GM15510 (cell line): ENCODE results near the gene RPL39L.

Experiments
- POLR2A ChIP-seq: IDR thresholded peaks from 3 replicates; pipeline ENCODE4 v1.6.1; 2011; ENCODE audit warnings: borderline replicate concordance; ENCODE audit not compliant: insufficient read length; ENCODE audit errors: extremely low read depth

Gene RPL39L

GRCh38 chr3:187085021-187085666, 54.2 kb downstream of the RPL39L start:
- no peak for TF ChIP-seq POLR2A

- TF ChIP-seq POLR2A = no peak
Measured at GRCh38 chr3:187084580-187084979, 54.7 kb downstream of the RPL39L start.

- no peak for TF ChIP-seq POLR2A
Measured at GRCh38 chr3:187084126-187084525, 55.2 kb downstream of the RPL39L start.

- TF ChIP-seq POLR2A = no peak
Measured at GRCh38 chr3:187082758-187083375, 56.4 kb downstream of the RPL39L start.

- no peak for TF ChIP-seq POLR2A
Measured at GRCh38 chr3:187080799-187081450, 58.4 kb downstream of the RPL39L start.

- peak; percentile 26 for TF ChIP-seq POLR2A
Measured at GRCh38 chr3:187079090-187080022, 59.9 kb downstream of the RPL39L start.

- TF ChIP-seq POLR2A = no peak
Measured at GRCh38 chr3:187077537-187077936, 61.8 kb downstream of the RPL39L start.

- no peak for TF ChIP-seq POLR2A
Measured at GRCh38 chr3:187077085-187077484, 62.2 kb downstream of the RPL39L start.

- TF ChIP-seq POLR2A = no peak
Measured at GRCh38 chr3:187076297-187076696, 63.0 kb downstream of the RPL39L start.

- TF ChIP-seq POLR2A = no peak
Measured at GRCh38 chr3:187074846-187075245, 64.5 kb downstream of the RPL39L start.

GRCh38 chr3:187073581-187074098, 65.7 kb downstream of the RPL39L start:
- TF ChIP-seq POLR2A = no peak

GRCh38 chr3:187072511-187072910, 66.8 kb downstream of the RPL39L start:
- TF ChIP-seq POLR2A = no peak

- TF ChIP-seq POLR2A = no peak
Measured at GRCh38 chr3:187072102-187072501, 67.2 kb downstream of the RPL39L start.
